K562 (cell line): ENCODE results near the gene ALKBH2. TPM values are rescaled to one million over a fixed set of nuclear protein-coding genes. Genes with fewer than 3 reads are reported as not detected.

Source experiments
- ARHGAP35 ChIP-seq: fragments of 450-650 bp; IDR thresholded peaks from 2 replicates; pipeline ENCODE4 v1.6.1; 2018; ENCODE audit not compliant: partially characterized antibody
- CBX3 ChIP-seq, 2 experiments: IDR thresholded peaks; 1 replicate in 1 of 2; 2 replicates in 1 of 2; pipeline ENCODE4 v1.6.1; 2012; ENCODE audit warnings: inconsistent platforms in 2 of 2, low read length in 2 of 2, borderline replicate concordance in 1 of 2, control low read depth in 1 of 2
- CHCHD3 ChIP-seq: fragments of 250-450 bp; sonication (Bioruptor Pico); IDR thresholded peaks from 2 replicates; pipeline ENCODE4 v2.1.2; 2022; ENCODE audit warnings: mild to moderate bottlenecking
- EGR1 ChIP-seq: fragments of 450-650 bp; conservative IDR thresholded peaks from 2 replicates; pipeline ENCODE4 v1.6.1; 2017; ENCODE audit warnings: mild to moderate bottlenecking
- ELF2 ChIP-seq: fragments of 250-450 bp; sonication (Bioruptor Pico); IDR thresholded peaks from 2 replicates; pipeline ENCODE4 v1.5.0; 2021; ENCODE audit warnings: mild to moderate bottlenecking
- EP300 ChIP-seq: IDR thresholded peaks from 2 replicates; pipeline ENCODE4 v1.6.1; 2012; ENCODE audit warnings: low read length, improper control_type of control experiment
- ETV5 ChIP-seq: sonication (generic); formaldehyde crosslinking; IDR thresholded peaks from 2 replicates; pipeline ENCODE4 v1.4.0; 2020; ENCODE audit warnings: low read depth, mild to moderate bottlenecking, missing genetic modification reagents
- FOXK1 ChIP-seq: sonication (generic); formaldehyde crosslinking; IDR thresholded peaks from 2 replicates; pipeline ENCODE4 v1.8.0; 2022; ENCODE audit warnings: missing genetic modification reagents, mild to moderate bottlenecking, borderline replicate concordance
- GTF2E2 ChIP-seq: fragments of 200-800 bp; sonication (Bioruptor generic); IDR thresholded peaks from 2 replicates; pipeline ENCODE4 v1.6.1; 2016; ENCODE audit warnings: missing genetic modification characterization, missing compliant biosample characterization
- HDAC6 ChIP-seq: IDR thresholded peaks from 2 replicates; pipeline ENCODE4 v1.6.1; 2012; ENCODE audit warnings: low read depth, mild to moderate bottlenecking, control low read depth, inconsistent platforms, low read length, moderate library complexity
- PHF20 ChIP-seq: fragments of 450-650 bp; IDR thresholded peaks from 2 replicates; pipeline ENCODE4 v1.6.1; 2018; ENCODE audit not compliant: partially characterized antibody
- POLR2A ChIP-seq: fragments of 450-650 bp; conservative IDR thresholded peaks from 2 replicates; pipeline ENCODE4 v1.6.1; 2016
- RAD21 ChIP-seq, 2 experiments: fragments of 250-450 bp in 1 of 2; fragments of 450-650 bp in 1 of 2; sonication (Bioruptor Pico) in 1 of 2; formaldehyde crosslinking in 1 of 2; IDR thresholded peaks in 1 of 2; conservative IDR thresholded peaks in 1 of 2; 2 replicates each; pipeline versions ENCODE4 v1.4.0 to v1.8.0; 2020 to 2022; ENCODE audit warnings: mild to moderate bottlenecking in 2 of 2, moderate library complexity in 1 of 2
- RBM22 ChIP-seq: fragments of 200-400 bp; formaldehyde crosslinking; IDR thresholded peaks from 2 replicates; pipeline ENCODE4 v1.6.1; 2018; ENCODE audit warnings: low read length, low read depth; ENCODE audit not compliant: poor library complexity, severe bottlenecking
- SRSF9 ChIP-seq: fragments of 200-400 bp; formaldehyde crosslinking; IDR thresholded peaks from 2 replicates; pipeline ENCODE4 v1.6.1; 2017; ENCODE audit warnings: low read depth, low read length, borderline replicate concordance
- TAF7 ChIP-seq: fragments of 450-650 bp; IDR thresholded peaks from 2 replicates; pipeline ENCODE4 v1.6.1; 2016; ENCODE audit warnings: missing genetic modification characterization, missing compliant biosample characterization
- TSC22D4 ChIP-seq: fragments of 450-650 bp; IDR thresholded peaks from 2 replicates; pipeline ENCODE4 v1.6.1; 2016; ENCODE audit warnings: missing genetic modification characterization, missing biosample characterization, control low read depth
- XRCC4 ChIP-seq: IDR thresholded peaks from one replicate; pipeline ENCODE4 v1.6.1; 2011; ENCODE audit not compliant: insufficient read depth, insufficient read length; ENCODE audit errors: extremely low read depth
- YY1 ChIP-seq, 3 experiments: IDR thresholded peaks; 2 replicates each; pipeline ENCODE4 v1.6.1; 2011; ENCODE audit warnings: low read length in 2 of 3, mild to moderate bottlenecking in 2 of 3, moderate library complexity in 2 of 3, borderline replicate concordance in 1 of 3, control low read depth in 1 of 3, low read depth in 1 of 3; ENCODE audit not compliant: insufficient read depth in 3 of 3, insufficient replicate concordance in 2 of 3, control insufficient read depth in 1 of 3, insufficient read length in 1 of 3; ENCODE audit errors: extremely low read depth in 1 of 3
- ZBTB17 ChIP-seq: fragments of 450-650 bp; formaldehyde crosslinking; IDR thresholded peaks from 2 replicates; pipeline ENCODE4 v1.4.0; 2020; ENCODE audit warnings: mild to moderate bottlenecking
- ZNF133 ChIP-seq: fragments of 250-450 bp; sonication (Bioruptor Pico); IDR thresholded peaks from 2 replicates; pipeline ENCODE4 v1.4.0; 2020; ENCODE audit warnings: mild to moderate bottlenecking
- ZNF165 ChIP-seq: fragments of 250-450 bp; sonication (Bioruptor Pico); IDR thresholded peaks from 2 replicates; pipeline ENCODE4 v1.4.0; 2020; ENCODE audit warnings: borderline replicate concordance
- ZNF277 ChIP-seq: fragments of 250-450 bp; sonication (Bioruptor Pico); IDR thresholded peaks from 2 replicates; pipeline ENCODE4 v1.8.0; 2022; ENCODE audit warnings: inconsistent platforms, mild to moderate bottlenecking, moderate library complexity, borderline replicate concordance
- ZNF778 ChIP-seq: fragments of 450-650 bp; formaldehyde crosslinking; IDR thresholded peaks from 2 replicates; pipeline ENCODE4 v1.4.0; 2020; ENCODE audit warnings: mild to moderate bottlenecking, moderate library complexity
- polyA plus RNA-seq, 8 experiments: library from polyadenylated mRNA; depleted of rRNA in 4 of 8; stranded (reverse) in 5 of 8; unstranded in 3 of 8; fragments of >200 nt; fragmentation: Nextera tagmentation in 2 of 8; fragmentation: Illumina TruSeq in 1 of 8; extraction: Ambion mirVana in 2 of 8; extraction: Trizol in 1 of 8; gene quantifications; 2 replicates each; pipeline versions ENCODE4 v1.2.1 to v1.2.3, GENCODE V29; 2011 to 2014; ENCODE audit warnings: inconsistent platforms in 1 of 8, missing spikeins in 1 of 8
- total RNA-seq, 7 experiments: library from RNA; depleted of rRNA in 6 of 7; stranded (reverse); fragments of >200 nt in 6 of 7; fragmentation: Illumina TruSeq in 2 of 7; extraction: Trizol in 2 of 7; gene quantifications; 2 replicates each; pipeline versions ENCODE4 v1.2.1 to v1.2.3, GENCODE V29; 2011 to 2021; ENCODE audit warnings: low replicate concordance in 1 of 7
- TF ChIP-seq, protein P1 (sequence below): sonication (generic); formaldehyde crosslinking; IDR thresholded peaks from 2 replicates; pipeline ENCODE4 v1.8.1; 2022; ENCODE audit warnings: missing genetic modification reagents

The ALKBH2 gene
- total and polyA plus RNA-seq, 9 of the 15 experiments (the other 6 are each of a cell fraction or from before 2014, with no cell fraction given) = 5.9 to 56.1 (median 41.9) TPM

DNA sequence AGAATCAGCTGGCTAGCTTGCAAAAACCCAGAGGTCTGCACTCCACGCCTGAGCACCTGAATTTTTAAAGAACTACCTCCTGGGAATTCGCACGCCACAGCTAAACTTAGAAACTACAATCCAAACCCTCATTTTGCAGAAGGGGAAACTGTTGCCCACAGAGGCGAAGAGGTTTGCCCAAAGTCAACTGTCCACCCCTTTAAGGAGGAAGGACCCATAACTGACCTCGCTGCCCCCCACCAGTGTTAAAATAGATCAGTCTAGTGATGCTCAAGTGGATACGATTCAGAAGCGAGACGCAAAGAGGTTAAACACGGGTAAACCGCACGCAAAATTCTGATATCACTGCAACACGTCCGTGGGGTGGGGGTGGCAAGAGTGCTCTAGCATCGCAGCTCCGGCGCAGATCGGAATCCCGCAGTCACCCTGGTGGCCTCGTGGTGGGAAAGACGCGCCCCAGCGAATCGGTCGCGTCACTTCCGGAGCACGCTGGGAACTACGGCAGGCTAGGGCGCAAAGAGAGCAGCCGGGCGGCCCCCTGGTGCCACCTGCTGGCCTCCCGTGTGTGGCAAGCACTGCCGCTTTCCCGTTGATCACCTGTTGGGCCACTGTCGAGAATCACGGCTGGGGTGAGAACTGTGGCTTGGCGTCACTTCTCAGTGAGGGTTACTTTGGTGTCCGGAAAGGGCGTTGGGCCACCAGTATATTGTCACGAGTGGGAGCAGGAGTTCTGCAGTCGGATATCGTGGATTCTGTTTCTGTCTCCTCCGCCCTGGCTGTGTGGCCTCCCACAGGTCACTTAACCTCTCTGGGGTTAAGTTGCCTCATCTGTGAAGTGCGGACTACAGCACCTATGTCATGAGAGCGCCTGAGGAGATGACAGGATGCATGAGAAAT, at the start of gene ALKBH2 (continued):
- TF ChIP-seq RBM22 (no peak), ARHGAP35 (no peak), GTF2E2 (tag) (no peak), POLR2A (peak; percentile 85), ZNF778 (CRISPR knock-in tag) (no peak), EP300 (no peak), SRSF9 (no peak), EGR1 (0 out of 2 replicates have a peak, but pooled peaks have one; percentile 21), TSC22D4 (tag) (no peak), ZNF277 (CRISPR knock-in tag) (no peak), FOXK1 (CRISPR knock-in tag) (no peak), CHCHD3 (no peak), CBX3 (IDR thresholded peaks at IDR 0.05; ENCODE audit: borderline replicate concordance in 1 of 2, low read length in 2 of 2) (peak in 1 of 2 experiments; percentile 92; a peak in 1 of 3 replicates), RAD21 (CRISPR knock-in tag; conservative IDR thresholded peaks at IDR 0.05 in 1 of 2, IDR thresholded peaks at IDR 0.05 in 1 of 2) (peak; percentile 89 to 93), ETV5 (CRISPR knock-in tag) (peak; percentile 92), ELF2 (CRISPR knock-in tag) (no peak), HDAC6 (no peak), ZNF165 (CRISPR knock-in tag) (no peak), YY1 (IDR thresholded peaks at IDR 0.05; ENCODE audit: borderline replicate concordance in 1 of 3, control insufficient read depth in 1 of 3, extremely low read depth in 1 of 3, insufficient read depth in 3 of 3, insufficient read length in 1 of 3, insufficient replicate concordance in 2 of 3, low read depth in 1 of 3, low read length in 2 of 3) (peak in 2 of 3 experiments; percentile 61), ZBTB17 (CRISPR knock-in tag) (0 out of 2 replicates have a peak, but pooled peaks have one; percentile 54), XRCC4 (no peak), ZNF133 (CRISPR knock-in tag) (no peak), PHF20 (peak; percentile 46), TAF7 (no peak)
- TF ChIP-seq, protein P1, sequence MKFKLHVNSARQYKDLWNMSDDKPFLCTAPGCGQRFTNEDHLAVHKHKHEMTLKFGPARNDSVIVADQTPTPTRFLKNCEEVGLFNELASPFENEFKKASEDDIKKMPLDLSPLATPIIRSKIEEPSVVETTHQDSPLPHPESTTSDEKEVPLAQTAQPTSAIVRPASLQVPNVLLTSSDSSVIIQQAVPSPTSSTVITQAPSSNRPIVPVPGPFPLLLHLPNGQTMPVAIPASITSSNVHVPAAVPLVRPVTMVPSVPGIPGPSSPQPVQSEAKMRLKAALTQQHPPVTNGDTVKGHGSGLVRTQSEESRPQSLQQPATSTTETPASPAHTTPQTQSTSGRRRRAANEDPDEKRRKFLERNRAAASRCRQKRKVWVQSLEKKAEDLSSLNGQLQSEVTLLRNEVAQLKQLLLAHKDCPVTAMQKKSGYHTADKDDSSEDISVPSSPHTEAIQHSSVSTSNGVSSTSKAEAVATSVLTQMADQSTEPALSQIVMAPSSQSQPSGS (CRISPR knock-in tag) = no peak
